IPS-NIHi7 (cell line): ENCODE results near the gene CKB.

Experiments used
- DNase-seq: peaks from one replicate; pipeline ENCODE4 v3.0.0; 2012; ENCODE audit warnings: mixed read lengths; ENCODE audit errors: extremely low spot score

The CKB gene

DNA sequence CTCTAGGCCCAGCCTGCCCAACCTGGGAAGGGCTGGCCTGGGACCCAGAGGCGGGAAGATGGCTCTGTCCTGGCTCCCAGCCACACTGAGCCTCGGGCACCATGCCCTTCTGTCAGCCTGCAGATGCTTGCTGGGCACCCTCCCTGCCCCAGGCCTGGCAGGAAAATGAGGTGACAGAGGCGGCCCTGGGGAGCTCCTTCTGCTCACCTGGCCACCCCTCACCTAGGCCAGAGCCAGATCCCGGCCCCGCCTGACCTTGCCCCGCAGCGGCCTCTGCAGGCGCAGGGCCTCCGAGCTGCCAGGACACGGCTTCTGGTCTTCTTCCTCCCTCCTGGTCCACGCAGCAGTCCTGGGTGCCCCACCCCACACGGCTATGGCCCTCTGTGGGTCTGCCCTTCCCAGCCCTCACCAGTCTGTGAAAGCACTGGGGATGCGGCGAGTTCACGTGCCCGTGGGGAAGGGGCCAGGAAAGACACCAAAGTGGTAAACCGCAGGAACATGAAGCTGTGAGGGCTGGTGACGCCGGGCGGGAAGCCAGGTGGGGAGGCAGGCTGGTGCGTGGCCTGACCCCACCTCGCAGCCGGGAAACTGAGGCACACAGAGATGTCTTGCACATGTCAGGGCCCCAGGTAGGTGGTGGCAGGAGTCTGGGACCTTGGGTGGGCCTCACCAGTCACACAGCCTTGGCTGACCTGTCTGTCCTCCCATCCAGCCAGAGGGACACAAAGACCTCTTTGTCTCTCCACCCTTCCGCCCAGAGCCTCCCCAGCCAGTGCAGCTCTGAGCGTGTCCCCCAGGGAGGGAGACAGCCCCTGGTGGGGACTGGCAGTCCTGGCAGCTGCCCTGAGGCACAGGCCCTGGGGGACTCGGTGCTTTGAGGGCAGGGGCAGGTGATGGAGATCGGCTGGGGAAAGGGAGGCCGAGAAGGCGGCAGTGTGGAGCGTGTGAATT is 27.0 kb upstream of the CKB start:
- no peak for DNase-seq

GRCh38 chr14:103548463-103549351 is 26.1 kb upstream of the CKB start:
- DNase-seq: no peak

- DNase-seq: no peak
Observed at GRCh38 chr14:103547941-103548462, 25.4 kb upstream of the CKB start.

DNA sequence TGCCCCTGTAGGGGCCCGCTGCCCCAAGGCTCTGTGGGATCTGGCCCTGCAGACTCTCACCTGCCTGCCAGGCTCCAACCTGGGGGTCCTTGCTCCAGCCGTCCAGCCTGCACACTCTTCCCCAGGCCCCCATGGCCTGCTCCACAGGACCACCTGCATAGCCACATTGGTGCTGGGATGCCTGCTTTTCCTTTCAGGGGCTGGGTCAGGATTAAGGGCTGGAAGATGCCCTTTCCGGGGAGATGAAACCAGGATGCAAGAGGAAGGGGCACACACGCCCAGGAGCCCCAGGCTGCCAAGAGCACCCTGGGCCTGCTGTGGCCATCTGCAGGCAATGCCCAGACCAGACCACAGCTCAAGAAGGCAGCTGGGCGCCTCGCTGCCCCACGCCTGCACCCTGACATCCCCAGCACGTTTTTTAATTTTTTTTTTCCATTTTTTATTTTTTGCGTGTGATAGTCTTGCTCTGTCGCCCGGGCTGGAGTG is 24.9 kb upstream of the CKB start:
- DNase-seq: no peak

DNA sequence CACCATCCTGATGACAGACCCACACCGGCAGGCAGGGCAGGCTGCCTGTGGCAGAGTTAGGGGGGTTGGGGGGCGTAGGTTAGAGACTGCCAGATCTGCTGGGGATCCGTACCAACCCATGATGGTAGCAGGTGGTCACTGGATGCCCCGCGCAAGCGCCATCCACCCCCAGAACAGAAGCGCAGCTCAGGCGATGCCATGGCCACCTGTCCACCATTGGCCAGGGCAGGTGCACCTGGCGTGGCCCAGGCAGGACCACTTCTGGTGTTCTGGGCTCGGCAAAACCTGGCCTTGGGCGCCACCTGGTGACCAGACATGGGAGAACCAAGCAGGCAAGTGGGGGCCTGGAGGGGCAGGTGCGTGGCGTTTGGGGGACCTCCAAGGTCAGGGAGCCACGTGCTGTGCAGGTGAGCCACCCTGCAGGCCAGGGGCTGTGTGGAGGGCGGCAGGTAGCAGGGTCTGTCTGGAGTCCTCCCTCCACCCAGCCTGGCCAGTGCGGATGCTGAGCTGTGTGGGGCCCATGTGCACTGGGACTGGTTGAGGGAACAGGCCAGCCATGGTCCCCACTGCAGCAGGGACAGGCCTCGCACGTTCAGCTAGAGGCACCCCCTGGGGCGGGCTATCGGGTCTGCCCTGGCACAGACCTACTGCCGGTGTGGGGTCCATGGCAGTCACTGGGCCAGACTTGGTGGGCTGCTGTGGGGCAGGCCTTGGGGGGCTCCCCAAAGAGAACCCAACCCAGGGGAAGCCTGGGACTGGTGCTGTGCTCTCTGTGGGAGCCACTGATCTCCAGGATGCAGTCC is 24.2 kb upstream of the CKB start:
- peak; percentile 92 for DNase-seq

DNA sequence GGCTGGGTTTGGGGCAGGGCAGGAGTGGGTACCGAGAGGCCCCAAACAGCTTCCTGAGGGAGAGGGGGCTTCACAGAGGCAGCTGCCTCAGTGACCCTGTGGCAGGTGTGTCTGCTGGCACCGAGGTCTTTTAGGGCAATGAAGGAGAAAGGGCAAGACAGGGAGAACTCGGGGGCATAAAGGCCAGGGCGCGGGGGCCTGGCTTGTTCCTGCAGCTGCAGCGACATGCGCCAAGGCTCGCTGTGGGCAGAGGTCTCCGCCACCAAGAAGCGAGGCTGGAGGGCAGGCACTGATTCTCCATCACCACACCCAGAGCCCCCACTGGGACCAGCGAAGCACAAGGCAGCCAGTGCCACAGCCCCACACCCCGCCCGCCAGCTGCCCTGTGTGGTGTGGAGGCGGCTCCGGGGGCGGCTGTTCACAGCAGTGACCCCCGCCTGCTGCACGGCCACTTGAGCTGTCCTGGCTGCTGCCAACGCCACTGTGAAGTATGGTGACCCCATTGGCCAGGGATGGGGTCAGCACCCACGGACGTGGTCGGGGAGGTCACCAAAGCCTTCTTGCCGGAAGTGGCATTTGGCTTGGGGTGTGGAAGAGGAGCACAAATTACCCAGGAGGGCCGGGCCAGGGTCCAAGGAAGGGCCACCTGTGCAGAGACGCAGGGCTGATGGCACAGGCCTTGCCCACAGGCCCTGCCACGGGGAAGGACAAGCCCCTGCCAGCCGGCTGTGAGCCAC is 23.5 kb upstream of the CKB start:
- no peak for DNase-seq

- no peak for DNase-seq
Observed at GRCh38 chr14:103545219-103545914, 22.7 kb upstream of the CKB start.

- DNase-seq: no peak
Observed at GRCh38 chr14:103544388-103545218, 22.0 kb upstream of the CKB start.

- no peak for DNase-seq
Observed at GRCh38 chr14:103543721-103544387, 21.2 kb upstream of the CKB start.

DNA sequence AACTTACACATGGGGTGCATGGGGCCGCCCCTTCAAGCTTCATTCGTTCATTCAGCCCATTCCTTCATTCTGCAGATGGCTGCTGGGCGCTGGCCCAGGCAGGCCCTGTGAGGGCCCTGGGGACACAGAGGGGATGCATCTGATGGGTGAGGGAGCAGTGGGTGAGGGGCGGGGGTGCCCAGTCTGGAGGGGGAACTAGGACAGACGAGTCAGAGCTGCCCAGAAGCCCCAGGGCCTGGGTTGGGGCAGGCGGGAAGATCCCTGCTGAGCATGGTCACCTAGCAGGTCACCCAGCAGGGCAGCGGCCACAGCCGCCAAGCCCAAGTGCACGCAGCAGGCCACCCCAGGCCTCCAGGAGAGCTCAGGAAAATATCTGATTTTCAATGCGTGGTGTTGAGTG is 20.5 kb upstream of the CKB start:
- DNase-seq: no peak

- DNase-seq: peak; percentile 91
Observed at GRCh38 chr14:103542605-103543088, 20.0 kb upstream of the CKB start.

DNA sequence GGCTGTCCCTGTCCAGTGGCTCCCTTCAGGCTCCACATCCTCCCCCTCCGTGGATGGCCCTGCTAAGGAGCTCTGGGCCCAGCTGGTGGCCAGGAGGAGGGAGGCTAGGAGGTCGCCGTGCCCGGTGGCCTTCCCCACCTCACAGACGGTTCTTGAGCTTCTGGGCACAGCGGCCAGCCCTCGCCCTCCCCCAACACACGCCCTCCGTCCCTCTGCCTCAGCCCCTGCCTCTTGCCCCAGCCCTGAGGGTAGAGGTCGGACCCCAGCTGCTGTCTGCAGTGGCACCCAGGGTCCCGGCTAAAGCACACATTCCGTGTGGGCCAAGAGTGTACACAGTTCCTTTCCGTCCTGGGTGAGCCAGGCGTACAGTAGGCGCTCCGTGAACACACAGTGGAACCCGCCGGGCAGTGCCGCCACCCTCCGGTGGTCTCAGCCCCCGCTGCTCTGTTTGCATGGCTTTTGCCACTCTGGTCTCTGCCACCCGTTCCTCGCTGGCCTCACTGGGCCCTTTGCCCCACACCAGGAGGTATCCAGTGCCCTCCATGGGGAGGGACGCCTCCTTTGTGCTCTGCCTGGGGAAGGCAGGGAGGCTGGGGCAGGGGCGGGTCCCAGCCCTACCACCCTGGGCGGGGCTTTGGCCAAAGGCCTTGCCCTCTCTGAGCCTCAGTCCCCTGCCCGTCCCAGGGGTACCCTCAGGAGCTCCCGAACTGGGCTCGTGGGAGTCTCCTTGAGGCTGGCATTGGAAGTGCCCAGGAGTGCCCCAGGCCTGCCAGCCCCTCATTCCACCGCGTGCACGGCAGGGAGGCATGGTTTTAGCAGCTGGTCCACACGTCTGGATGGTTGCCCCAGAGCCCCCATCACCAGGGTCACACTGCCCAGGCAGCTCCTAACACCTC is 19.3 kb upstream of the CKB start:
- DNase-seq: peak; percentile 49

- no peak for DNase-seq
Observed at GRCh38 chr14:103540821-103541708, 18.4 kb upstream of the CKB start.

- DNase-seq: no peak
Observed at GRCh38 chr14:103539056-103539825, 16.6 kb upstream of the CKB start.

- DNase-seq: no peak
Observed at GRCh38 chr14:103538291-103539055, 15.8 kb upstream of the CKB start.
